MCF 10A (cell line): ENCODE measurements around the gene PLEKHA7. TPM values are rescaled to one million over a fixed set of nuclear protein-coding genes. Genes with fewer than 3 reads are reported as not detected.

Experiments used
- BruUV-seq: library from RNA; stranded (reverse); fragments of 400-500 nt; replicated peaks from 2 replicates; lab custom pipeline; 2021; lab: Mats Ljungman, UMichigan
- CTCF ChIA-PET: fragments of 300-600 bp; sonication (Branson Sonifier 250); formaldehyde crosslinking; extraction: SDS; loops from one replicate; lab custom pipeline; 2021; ENCODE audit warnings: antibody characterized with exemption, inconsistent platforms; lab: Yijun Ruan, JAX
- POLR2A ChIA-PET: fragments of 300-600, 350-650 bp; sonication (Branson Sonifier 250); formaldehyde crosslinking; extraction: SDS; loops from one replicate; lab custom pipeline; 2020; ENCODE audit warnings: antibody characterized with exemption, inconsistent platforms; lab: Yijun Ruan, JAX
- DNase-seq: peaks from one replicate; pipeline ENCODE4 v3.0.0-alpha.2; 2018; ENCODE audit not compliant: unreplicated experiment
- H3K27ac Mint-ChIP-seq: one replicate; pipeline ENCODE4 v1.8.0; 2022; ENCODE audit warnings: mild to moderate bottlenecking, low read depth, mixed read lengths; ENCODE audit not compliant: unreplicated experiment
- H3K27me3 Mint-ChIP-seq: one replicate; pipeline ENCODE4 v1.8.0; 2022; ENCODE audit warnings: mixed read lengths; ENCODE audit not compliant: insufficient read depth, unreplicated experiment
- H3K36me3 Mint-ChIP-seq: one replicate; pipeline ENCODE4 v1.8.0; 2022; ENCODE audit warnings: mild to moderate bottlenecking, moderate library complexity, mixed read lengths; ENCODE audit not compliant: insufficient read depth, unreplicated experiment
- H3K4me1 Mint-ChIP-seq: one replicate; pipeline ENCODE4 v1.8.0; 2022; ENCODE audit warnings: mixed read lengths; ENCODE audit not compliant: insufficient read depth, unreplicated experiment
- H3K4me3 Mint-ChIP-seq: one replicate; pipeline ENCODE4 v1.8.0; 2022; ENCODE audit warnings: mild to moderate bottlenecking, moderate library complexity, mixed read lengths; ENCODE audit not compliant: unreplicated experiment
- H3K9me3 Mint-ChIP-seq: one replicate; pipeline ENCODE4 v1.8.0; 2022; ENCODE audit warnings: mixed read lengths; ENCODE audit not compliant: unreplicated experiment
- CTCF ChIP-seq: fragments of 200-600 bp; IDR thresholded peaks from one replicate; pipeline ENCODE4 v1.8.0; 2022; ENCODE audit warnings: antibody characterized with exemption, mild to moderate bottlenecking; ENCODE audit not compliant: unreplicated experiment
- intact Hi-C: fragments of 100-400 bp; cut with micrococcal nuclease; formaldehyde crosslinking; loops from 2 replicates; pipeline ENCODE4 v1.14.1; 2022
- total RNA-seq: library from RNA; stranded (reverse); gene quantifications from 2 replicates; pipeline ENCODE4 v1.2.3, GENCODE V29; 2022

The PLEKHA7 gene
- total RNA-seq, 1 experiment from 2014 or later: 2.8 TPM

GRCh38 chr11:17015627-17016126 lies 1.5 kb upstream of the PLEKHA7 start:
- H3K4me1 Mint-ChIP-seq: no peaks in the 10 kb centered on the region
- DNase-seq: no peak
- TF ChIP-seq CTCF: no peak
- ChIA-PET CTCF (interaction anchor here (0.6 kb wide), 1 partner anchor 231 kb away, joined by 3 read pairs; no protein-coding TSS in a partner anchor), POLR2A (no interaction called here)
- no TSS peak for BruUV-seq
- H3K4me3 Mint-ChIP-seq: no peak overlapping the region
- H3K9me3 Mint-ChIP-seq: no peaks in the 10 kb centered on the region
- no peaks in the 10 kb centered on the region for H3K27me3 Mint-ChIP-seq
- intact Hi-C loops: loop anchor here (10.0 kb wide), 1 partner anchor 71 kb away; no protein-coding TSS in a partner anchor
- no peak overlapping the region for H3K27ac Mint-ChIP-seq
- H3K36me3 Mint-ChIP-seq: no peaks in the 10 kb centered on the region

- Mint-ChIP-seq H3K27me3 (no peaks in the 10 kb centered on the region), H3K36me3 (no peaks in the 10 kb centered on the region), H3K4me3 (no peak overlapping the region), H3K9me3 (no peaks in the 10 kb centered on the region), H3K4me1 (no peaks in the 10 kb centered on the region), H3K27ac (no peak overlapping the region)
- POLR2A ChIA-PET: no interaction called here
- BruUV-seq: no TSS peak
- CTCF ChIA-PET: no interaction called here
- intact Hi-C loops: loop anchor here (10.0 kb wide), 1 partner anchor 70 kb away; no protein-coding TSS in a partner anchor
- peak; percentile 27 for TF ChIP-seq CTCF
- DNase-seq: peak; percentile 72
Measured at GRCh38 chr11:17014833-17015626, 816 bp upstream of the PLEKHA7 start.

- H3K27ac Mint-ChIP-seq: no peak overlapping the region
- H3K4me1 Mint-ChIP-seq: no peaks in the 10 kb centered on the region
- H3K27me3 Mint-ChIP-seq: no peaks in the 10 kb centered on the region
- CTCF ChIA-PET: no interaction called here
- no peak overlapping the region for H3K4me3 Mint-ChIP-seq
- H3K9me3 Mint-ChIP-seq: no peaks in the 10 kb centered on the region
- H3K36me3 Mint-ChIP-seq: no peaks in the 10 kb centered on the region
- no TSS peak for BruUV-seq
- POLR2A ChIA-PET: interaction anchor here (0.6 kb wide), 1 partner anchor 10 kb away, joined by 3 read pairs; no protein-coding TSS in a partner anchor
- DNase-seq: peak; percentile 22
- no peak for TF ChIP-seq CTCF
- intact Hi-C loops: loop anchor here (10.0 kb wide), 1 partner anchor 69 kb away; no protein-coding TSS in a partner anchor
Measured at GRCh38 chr11:17013548-17014320, 480 bp downstream of the PLEKHA7 start.
